HCT116 (cell line): ENCODE data around the gene LIMD2. TPM values are rescaled to one million over a fixed set of nuclear protein-coding genes. Genes with fewer than 3 reads are reported as not detected.

Experiments used
- ATAC-seq: fragments of 200-7000 bp; cut with Tn5 transposase; 2 replicates; pipeline ENCODE4 v1.9.1; 2020; ENCODE audit warnings: mild to moderate bottlenecking, moderate library complexity
- BruUV-seq: library from RNA; stranded (reverse); fragments of 400-500 nt; replicated peaks from 2 replicates; lab custom pipeline; 2021; lab: Mats Ljungman, UMichigan
- CTCF ChIA-PET: fragments of 300-600 bp; sonication (Branson Sonifier 250); formaldehyde crosslinking; loops from one replicate; lab custom pipeline; 2021; ENCODE audit warnings: antibody characterized with exemption; lab: Charles Lee
- POLR2A ChIA-PET: fragments of 300-600, 350-600 bp; sonication (Branson Sonifier 250); formaldehyde crosslinking; loops from one replicate; lab custom pipeline; 2021; ENCODE audit warnings: antibody characterized with exemption; lab: Charles Lee
- RAD21 ChIA-PET, 2 experiments: fragments of 300-600 bp; sonication (Branson Sonifier 250); formaldehyde crosslinking; loops; one replicate each; lab custom pipeline; 2023; ENCODE audit warnings: low total read pairs in 2 of 2; ENCODE audit not compliant: uncharacterized antibody in 2 of 2, unreplicated experiment in 2 of 2, low non-redundant PET in 1 of 2; lab: Charles Lee
- DNase-seq: peaks from one replicate; pipeline ENCODE4 v3.0.0-alpha.2; 2010; ENCODE audit warnings: low read depth, low spot score
- H2AFZ ChIP-seq: fragments of 200-600 bp; shearing (Covaris generic), sonication (generic); 2 replicates; pipeline ENCODE4 v1.6.1; 2017; ENCODE audit warnings: low read depth, mixed run types, mixed read lengths, antibody characterized with exemption, low read length; ENCODE audit not compliant: poor library complexity, severe bottlenecking
- H3K27ac ChIP-seq: 2 replicates; pipeline ENCODE4 v1.5.1; 2012; ENCODE audit warnings: low read depth, low read length
- H3K27me3 ChIP-seq: fragments of 200-600 bp; sonication (generic); 2 replicates; pipeline ENCODE4 v1.6.1; 2016; ENCODE audit warnings: mixed run types, low read length, mixed read lengths; ENCODE audit not compliant: insufficient read depth
- H3K36me3 ChIP-seq, 2 experiments: fragments of 200-500 bp in 1 of 2; fragments of 200-600 bp in 1 of 2; sonication (Bioruptor generic) in 1 of 2; sonication (generic) in 1 of 2; 2 replicates each; pipeline versions ENCODE4 v1.5.1 to v1.6.1; 2014 to 2016; ENCODE audit warnings: low read length in 2 of 2, inconsistent platforms in 1 of 2, mixed read lengths in 1 of 2, mixed run types in 1 of 2; ENCODE audit not compliant: insufficient read depth in 2 of 2, control insufficient read depth in 1 of 2
- H3K4me1 ChIP-seq, 2 experiments: fragments of 200-600 bp in 1 of 2; sonication (generic) in 1 of 2; 2 replicates each; pipeline versions ENCODE4 v1.5.1 to v1.6.1; 2012 to 2017; ENCODE audit warnings: low read length in 2 of 2, inconsistent platforms in 1 of 2, mild to moderate bottlenecking in 1 of 2, mixed read lengths in 1 of 2, mixed run types in 1 of 2, moderate library complexity in 1 of 2; ENCODE audit not compliant: insufficient read depth in 2 of 2, control insufficient read depth in 1 of 2
- H3K4me2 ChIP-seq: fragments of 200-600 bp; sonication (generic); 2 replicates; pipeline ENCODE4 v1.6.1; 2017; ENCODE audit warnings: mixed run types, low read length, mixed read lengths
- H3K4me3 ChIP-seq, 2 experiments: fragments of 200-600 bp in 1 of 2; sonication (generic) in 1 of 2; replicated peaks in 1 of 2; 2 replicates each; pipeline ENCODE4 v1.5.1; 2011 to 2016; ENCODE audit warnings: low read length in 2 of 2, control low read depth in 1 of 2, low read depth in 1 of 2, mild to moderate bottlenecking in 1 of 2, mixed read lengths in 1 of 2, mixed run types in 1 of 2
- H3K79me2 ChIP-seq: fragments of 200-600 bp; sonication (generic); 2 replicates; pipeline ENCODE4 v1.6.1; 2017; ENCODE audit warnings: mild to moderate bottlenecking, mixed run types, low read length, moderate library complexity, mixed read lengths; ENCODE audit not compliant: insufficient read depth
- H3K9ac ChIP-seq: fragments of 200-600 bp; sonication (generic); 2 replicates; pipeline ENCODE4 v1.6.1; 2016; ENCODE audit warnings: low read length, mixed read lengths
- H3K9me2 ChIP-seq: fragments of 200-600 bp; sonication (generic), shearing (Covaris generic); 2 replicates; pipeline ENCODE4 v1.6.1; 2017; ENCODE audit warnings: mixed run types, mild to moderate bottlenecking, moderate library complexity; ENCODE audit not compliant: insufficient read depth
- H3K9me3 ChIP-seq, 2 experiments: fragments of 200-500 bp in 1 of 2; fragments of 200-600 bp in 1 of 2; sonication (Bioruptor generic) in 1 of 2; sonication (generic) in 1 of 2; 2 replicates each; pipeline ENCODE4 v1.6.1; 2014 to 2017; ENCODE audit warnings: low read length in 2 of 2, mixed read lengths in 2 of 2, inconsistent platforms in 1 of 2, low read depth in 1 of 2, mild to moderate bottlenecking in 1 of 2, mixed run types in 1 of 2, moderate library complexity in 1 of 2; ENCODE audit not compliant: control insufficient read depth in 1 of 2, insufficient read depth in 1 of 2
- H4K20me1 ChIP-seq: fragments of 200-600 bp; sonication (generic), shearing (Covaris generic); 2 replicates; pipeline ENCODE4 v1.6.1; 2017; ENCODE audit warnings: mixed run types, mild to moderate bottlenecking, moderate library complexity; ENCODE audit not compliant: insufficient read depth
- CBX3 ChIP-seq: IDR thresholded peaks from 2 replicates; pipeline ENCODE4 v1.6.1; 2012; ENCODE audit warnings: low read depth
- CEBPB ChIP-seq: IDR thresholded peaks from 2 replicates; pipeline ENCODE4 v1.6.1; 2012; ENCODE audit warnings: low read depth
- EGR1 ChIP-seq: IDR thresholded peaks from 2 replicates; pipeline ENCODE4 v1.6.1; 2012; ENCODE audit warnings: low read depth
- EZH2 ChIP-seq: fragments of 200-600 bp; sonication (generic); IDR thresholded peaks from 2 replicates; pipeline ENCODE4 v1.6.1; 2017; ENCODE audit warnings: antibody characterized with exemption, mixed run types
- EZH2phosphoT487 ChIP-seq: fragments of 200-600 bp; IDR thresholded peaks from 2 replicates; pipeline ENCODE4 v1.6.1; 2018; ENCODE audit warnings: antibody characterized with exemption, borderline replicate concordance
- FOSL1 ChIP-seq: IDR thresholded peaks from 2 replicates; pipeline ENCODE4 v1.6.1; 2012; ENCODE audit warnings: low read depth
- POLR2A ChIP-seq: IDR thresholded peaks from 2 replicates; pipeline ENCODE4 v1.7.0; 2011; ENCODE audit warnings: borderline replicate concordance; ENCODE audit not compliant: insufficient read depth, insufficient read length; ENCODE audit errors: extremely low read depth
- POLR2AphosphoS5 ChIP-seq: IDR thresholded peaks from 2 replicates; pipeline ENCODE4 v1.6.1; 2011; ENCODE audit warnings: mild to moderate bottlenecking, low read depth, low read length, moderate library complexity
- TCF7L2 ChIP-seq: IDR thresholded peaks from 2 replicates; pipeline ENCODE4 v1.7.0; 2011; ENCODE audit warnings: borderline replicate concordance, inconsistent platforms; ENCODE audit not compliant: insufficient read depth, insufficient read length; ENCODE audit errors: extremely low read depth
- ZFX ChIP-seq: fragments of 450-650 bp; IDR thresholded peaks from 2 replicates; pipeline ENCODE4 v1.6.1; 2017
- ZNF274 ChIP-seq: fragments of 200-500 bp; sonication (Bioruptor generic); IDR thresholded peaks from 2 replicates; pipeline ENCODE4 v1.6.1; 2014; ENCODE audit warnings: mild to moderate bottlenecking, low read depth, low read length, inconsistent platforms
- intact Hi-C: fragments of 100-400 bp; cut with micrococcal nuclease; formaldehyde crosslinking; loops from 2 replicates; pipeline ENCODE4 v1.10.0; 2022
- total RNA-seq: library from RNA; stranded (reverse); gene quantifications from one replicate; pipeline ENCODE4 v1.2.1, GENCODE V29; 2021; ENCODE audit not compliant: unreplicated experiment
- TF ChIP-seq, protein P1 (sequence below): IDR thresholded peaks from 2 replicates; pipeline ENCODE4 v1.6.1; 2012
- TF ChIP-seq, protein P2 (sequence below): IDR thresholded peaks from 2 replicates; pipeline ENCODE4 v1.6.1; 2012

The LIMD2 gene
- total RNA-seq, 1 experiment from 2014 or later, result 8.4 TPM

DNA sequence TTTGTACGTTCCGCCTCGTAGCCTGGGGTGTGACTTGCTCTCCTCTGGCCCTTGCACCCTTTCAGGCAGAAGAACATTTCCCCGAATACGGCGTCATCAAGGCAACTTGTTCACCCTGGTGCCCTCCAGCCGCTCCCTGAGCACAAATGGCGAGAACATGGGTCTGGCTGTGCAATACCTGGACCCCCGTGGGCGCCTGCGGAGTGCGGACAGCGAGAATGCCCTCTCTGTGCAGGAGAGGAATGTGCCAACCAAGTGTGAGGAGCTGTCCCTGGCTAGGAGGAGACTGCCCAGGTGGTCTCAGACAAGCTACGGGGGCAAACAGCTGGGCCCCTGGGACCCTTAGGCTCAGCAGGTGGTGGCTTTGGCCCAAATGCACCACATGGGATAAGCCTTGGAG is 10.4 kb downstream of the LIMD2 start:
- ATAC-seq, result no peak
- Histone ChIP-seq H3K9me3 (no peaks in the 10 kb centered on the region), H3K4me2 (no peak overlapping the region), H3K9ac (no peak overlapping the region), H2AFZ (no peak overlapping the region), H3K36me3 (peaks cover 3 to 5% of the 10 kb centered on the region in 2 experiments; a peak in 2 of 4 replicates), H3K9me2 (no peaks in the 10 kb centered on the region), H3K27ac (no peak overlapping the region), H4K20me1 (no peaks in the 10 kb centered on the region), H3K4me3 (no peak overlapping the region), H3K79me2 (no peaks in the 10 kb centered on the region), H3K4me1 (no peaks in the 10 kb centered on the region), H3K27me3 (no peaks in the 10 kb centered on the region)
- CTCF ChIA-PET, result no interaction called here
- no TSS peak for BruUV-seq
- intact Hi-C loops, result no loop called here
- DNase-seq, result no peak
- RAD21 ChIA-PET, result no interaction called here
- no peak for TF ChIP-seq CBX3
- POLR2A ChIA-PET, result no interaction called here

DNA sequence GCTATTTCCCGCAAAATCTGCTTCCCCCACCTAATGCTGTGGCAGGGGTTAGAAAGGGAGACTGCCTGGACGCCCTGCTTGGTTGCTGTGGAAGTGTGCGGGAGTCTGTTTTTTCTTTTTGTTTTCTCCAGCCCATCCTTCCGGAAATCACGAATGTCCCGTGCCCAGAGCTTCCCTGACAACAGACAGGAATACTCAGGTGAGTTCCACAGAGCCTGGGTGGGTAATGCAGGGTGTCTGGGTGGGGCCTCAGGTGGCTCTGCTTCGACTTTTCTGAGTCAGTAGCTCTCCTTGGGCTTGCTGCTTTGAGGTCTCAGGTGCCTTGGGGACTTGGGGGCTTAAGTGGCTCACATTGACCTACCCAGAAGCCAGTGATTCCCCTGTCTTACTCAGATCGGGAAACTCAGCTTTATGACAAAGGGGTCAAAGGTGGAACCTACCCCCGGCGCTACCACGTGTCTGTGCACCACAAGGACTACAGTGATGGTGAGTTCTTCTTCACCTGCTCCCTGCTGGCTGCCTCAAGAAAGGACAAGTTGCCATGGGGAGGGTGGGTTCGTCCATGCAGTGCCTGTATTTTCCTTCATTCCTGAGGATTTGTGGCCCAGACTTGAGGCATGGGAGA is 11.4 kb downstream of the LIMD2 start:
- Histone ChIP-seq H3K27ac (no peak overlapping the region), H3K9ac (no peak overlapping the region), H3K9me2 (no peaks in the 10 kb centered on the region), H2AFZ (no peak overlapping the region), H3K4me3 (no peak overlapping the region), H3K4me1 (no peaks in the 10 kb centered on the region), H3K27me3 (no peaks in the 10 kb centered on the region), H3K36me3 (peaks cover 3 to 5% of the 10 kb centered on the region in 2 experiments; a peak in 2 of 4 replicates), H3K79me2 (no peaks in the 10 kb centered on the region), H3K9me3 (no peaks in the 10 kb centered on the region), H4K20me1 (no peaks in the 10 kb centered on the region), H3K4me2 (no peak overlapping the region)
- ChIA-PET POLR2A (interaction anchor here (1.5 kb wide), 1 partner anchor 66 kb away, joined by 3 read pairs; the partner anchor contains the start of gene MAP3K3), CTCF (no interaction called here), RAD21 (no interaction called here)
- DNase-seq (no peak), ATAC-seq (no peak)
- intact Hi-C loops, result no loop called here
- no TSS peak for BruUV-seq
- no peak for TF ChIP-seq CBX3
- TF ChIP-seq, protein P1, sequence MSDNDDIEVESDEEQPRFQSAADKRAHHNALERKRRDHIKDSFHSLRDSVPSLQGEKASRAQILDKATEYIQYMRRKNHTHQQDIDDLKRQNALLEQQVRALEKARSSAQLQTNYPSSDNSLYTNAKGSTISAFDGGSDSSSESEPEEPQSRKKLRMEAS, result no peak
- no peak for TF ChIP-seq FOSL1
- TF ChIP-seq CEBPB, result no peak
- no peak for TF ChIP-seq EGR1
- TF ChIP-seq EZH2, result no peak
- no peak for TF ChIP-seq POLR2AphosphoS5
- TF ChIP-seq TCF7L2, result no peak
- TF ChIP-seq, protein P2, sequence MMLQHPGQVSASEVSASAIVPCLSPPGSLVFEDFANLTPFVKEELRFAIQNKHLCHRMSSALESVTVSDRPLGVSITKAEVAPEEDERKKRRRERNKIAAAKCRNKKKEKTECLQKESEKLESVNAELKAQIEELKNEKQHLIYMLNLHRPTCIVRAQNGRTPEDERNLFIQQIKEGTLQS, result no peak
- no peak for TF ChIP-seq ZNF274
- no peak for TF ChIP-seq POLR2A
- no peak for TF ChIP-seq EZH2phosphoT487
- TF ChIP-seq ZFX, result no peak
